Measurements from ENCODE around the gene ALX4.

The ALX4 gene

DNA sequence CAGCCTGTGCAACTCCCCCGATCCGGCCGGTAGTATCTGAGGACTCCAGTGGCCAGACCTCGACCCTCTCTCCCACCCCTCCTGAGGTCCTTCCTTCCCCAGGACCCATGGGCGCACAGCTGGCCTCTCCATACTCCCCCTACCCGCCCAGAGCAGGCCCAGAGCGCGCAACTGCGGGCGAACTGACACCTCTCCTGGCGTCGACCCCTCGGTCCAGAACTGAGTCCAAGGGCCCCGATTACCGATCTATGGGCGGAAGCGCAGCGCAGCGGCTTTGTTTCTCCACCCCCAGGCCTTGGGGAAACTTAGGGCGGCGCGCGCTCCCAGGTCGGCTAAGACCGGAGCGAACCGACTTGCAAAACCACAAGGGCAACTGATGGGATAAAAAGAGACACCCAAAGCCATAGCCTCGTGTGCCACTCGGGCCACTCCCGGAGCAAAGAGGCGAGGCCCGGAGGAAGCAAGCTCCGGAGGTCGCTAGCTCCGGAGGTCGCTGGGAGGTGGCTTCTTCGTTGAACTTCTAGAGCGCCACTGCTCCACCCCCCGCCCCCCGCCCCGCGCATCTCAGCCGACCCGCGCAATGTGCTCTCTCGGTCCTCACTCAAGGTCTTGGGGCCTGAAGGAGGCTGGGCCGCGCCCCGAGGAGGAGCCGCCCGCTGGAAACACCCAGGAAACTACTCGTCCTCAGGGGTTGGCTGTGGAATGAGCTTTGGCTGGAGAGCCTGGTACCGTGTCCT, 9.8 kb upstream of the ALX4 start:
- TF ChIP-seq, protein P1, sequence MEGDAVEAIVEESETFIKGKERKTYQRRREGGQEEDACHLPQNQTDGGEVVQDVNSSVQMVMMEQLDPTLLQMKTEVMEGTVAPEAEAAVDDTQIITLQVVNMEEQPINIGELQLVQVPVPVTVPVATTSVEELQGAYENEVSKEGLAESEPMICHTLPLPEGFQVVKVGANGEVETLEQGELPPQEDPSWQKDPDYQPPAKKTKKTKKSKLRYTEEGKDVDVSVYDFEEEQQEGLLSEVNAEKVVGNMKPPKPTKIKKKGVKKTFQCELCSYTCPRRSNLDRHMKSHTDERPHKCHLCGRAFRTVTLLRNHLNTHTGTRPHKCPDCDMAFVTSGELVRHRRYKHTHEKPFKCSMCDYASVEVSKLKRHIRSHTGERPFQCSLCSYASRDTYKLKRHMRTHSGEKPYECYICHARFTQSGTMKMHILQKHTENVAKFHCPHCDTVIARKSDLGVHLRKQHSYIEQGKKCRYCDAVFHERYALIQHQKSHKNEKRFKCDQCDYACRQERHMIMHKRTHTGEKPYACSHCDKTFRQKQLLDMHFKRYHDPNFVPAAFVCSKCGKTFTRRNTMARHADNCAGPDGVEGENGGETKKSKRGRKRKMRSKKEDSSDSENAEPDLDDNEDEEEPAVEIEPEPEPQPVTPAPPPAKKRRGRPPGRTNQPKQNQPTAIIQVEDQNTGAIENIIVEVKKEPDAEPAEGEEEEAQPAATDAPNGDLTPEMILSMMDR (IDR thresholded peaks at IDR 0.05): no peak

DNA sequence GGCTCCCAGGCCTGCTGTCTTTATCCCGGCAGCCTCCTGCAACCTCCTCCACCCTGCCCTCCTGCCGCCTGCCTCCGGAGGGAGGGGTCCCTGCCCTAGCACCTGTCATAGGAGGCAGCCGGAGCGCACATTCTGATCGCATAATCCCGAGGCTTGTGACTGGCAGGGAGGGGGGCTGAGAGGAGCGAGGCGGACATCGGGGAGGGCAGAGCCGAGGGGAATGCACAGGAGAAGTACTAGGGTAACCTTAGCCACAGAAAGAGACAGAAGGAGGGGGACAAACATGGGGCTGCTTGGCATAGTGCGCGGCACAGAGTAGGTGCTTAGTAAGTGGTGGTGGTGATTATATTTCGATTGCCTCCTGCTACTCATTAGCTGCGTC, 9.2 kb upstream of the ALX4 start:
- TF ChIP-seq, protein P1 (IDR thresholded peaks at IDR 0.05): no peak

DNA sequence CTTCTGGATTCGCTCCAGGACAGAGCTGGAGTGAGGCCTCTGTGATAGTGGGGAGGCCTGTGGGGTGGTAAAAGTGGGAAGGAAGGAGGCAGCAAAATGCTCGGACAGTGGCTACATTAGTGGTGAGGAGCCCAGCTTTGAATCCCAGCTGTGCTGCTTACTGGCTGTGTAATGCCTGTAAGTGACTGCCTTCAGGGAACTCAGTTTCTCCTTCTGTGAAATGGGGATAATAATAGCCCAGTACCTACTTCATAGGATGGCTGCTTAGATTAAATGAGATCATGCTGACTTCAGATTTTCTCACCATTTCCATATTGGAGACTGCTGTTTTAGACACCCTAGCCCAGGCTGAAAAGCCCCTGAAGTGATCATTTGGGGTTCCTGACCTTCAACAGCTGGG, 8.4 kb upstream of the ALX4 start:
- TF ChIP-seq, protein P1 (IDR thresholded peaks at IDR 0.05): no peak

DNA sequence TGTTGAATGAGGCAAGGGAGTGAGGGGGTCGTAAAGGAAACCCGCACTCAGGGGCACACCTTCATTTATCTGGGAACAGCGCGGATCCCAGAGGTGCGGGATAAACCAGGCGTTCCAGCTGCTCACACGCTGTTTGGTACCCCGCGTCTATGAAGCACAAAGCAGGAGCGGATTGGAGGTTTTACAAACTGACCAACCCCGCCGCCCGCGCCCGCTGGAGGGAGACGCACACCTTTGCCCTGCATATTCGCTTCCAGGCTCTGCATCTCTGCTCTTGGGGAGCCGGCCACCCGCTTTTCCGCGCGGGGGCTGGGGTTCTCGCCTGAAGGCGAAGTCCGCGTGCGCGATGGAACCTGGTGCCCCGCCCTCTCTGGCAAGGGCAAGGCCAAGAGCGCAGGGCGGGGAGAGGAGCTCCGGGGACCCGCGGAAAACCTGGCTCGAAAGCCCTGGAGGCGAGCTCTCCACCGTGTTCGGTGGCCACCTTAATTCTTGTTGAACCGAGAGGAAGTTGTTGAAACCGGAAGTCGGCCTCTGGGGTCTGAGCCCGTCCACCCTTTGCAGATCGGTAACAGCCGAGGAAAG, 6.8 kb upstream of the ALX4 start:
- TF ChIP-seq, protein P1 (IDR thresholded peaks at IDR 0.05): no peak

DNA sequence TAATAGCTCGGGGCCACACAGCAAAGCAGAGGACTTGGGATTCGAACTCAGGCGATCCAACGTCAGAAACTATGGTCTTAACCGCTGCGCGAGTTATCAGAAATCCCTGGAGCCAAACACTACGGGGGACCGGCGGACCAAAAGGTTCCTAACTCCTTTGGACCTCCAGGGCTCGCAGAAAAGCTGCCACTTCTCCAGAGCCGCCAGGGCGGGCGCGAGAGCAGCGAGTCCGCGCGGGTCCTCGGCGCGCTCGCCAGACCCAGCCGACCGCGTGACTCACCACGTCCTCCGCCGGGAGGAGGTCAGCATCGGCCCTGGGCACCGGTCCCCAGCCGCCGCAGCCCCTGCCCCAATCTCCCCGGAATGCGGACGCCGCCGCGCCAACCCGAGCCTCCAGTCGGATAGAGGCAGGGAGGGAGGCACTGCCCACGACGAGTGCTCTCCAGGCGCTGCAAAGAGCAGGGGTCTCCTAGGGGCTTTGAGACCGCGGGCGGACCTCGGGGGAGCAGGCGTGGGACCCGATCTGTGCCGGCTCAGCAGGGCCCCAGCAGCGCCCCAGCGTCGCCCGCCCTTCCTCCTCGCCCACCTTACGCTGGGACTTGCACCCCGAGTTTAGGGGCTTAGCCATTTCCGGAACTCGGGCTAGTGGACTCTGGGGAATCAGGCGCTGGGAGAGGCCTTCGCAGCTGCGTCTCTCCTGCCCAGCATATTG, 6.2 kb upstream of the ALX4 start:
- TF ChIP-seq, protein P1 (IDR thresholded peaks at IDR 0.05): no peak

DNA sequence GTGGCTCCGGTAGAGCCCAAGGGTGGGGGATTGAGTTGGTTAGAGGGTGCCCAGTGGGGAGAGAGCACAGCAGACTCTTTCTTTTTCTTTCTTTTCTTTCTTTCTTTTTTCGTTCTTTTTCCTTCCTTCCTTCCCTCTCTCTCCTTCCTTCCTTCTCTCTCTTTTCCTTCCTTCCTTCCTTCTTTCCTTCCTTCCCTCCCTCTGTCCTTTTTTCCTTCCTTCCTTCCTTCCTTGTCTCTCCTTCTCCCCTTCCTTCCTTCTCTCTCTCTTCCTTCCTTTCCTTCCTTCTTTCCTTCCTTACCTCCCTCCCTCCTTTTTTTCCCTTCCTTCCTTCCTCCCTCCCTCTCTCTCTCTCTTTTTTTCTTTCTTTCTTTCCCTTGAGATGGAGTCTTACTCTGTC, 4.8 kb upstream of the ALX4 start:
- TF ChIP-seq, protein P1 (IDR thresholded peaks at IDR 0.05): no peak

DNA sequence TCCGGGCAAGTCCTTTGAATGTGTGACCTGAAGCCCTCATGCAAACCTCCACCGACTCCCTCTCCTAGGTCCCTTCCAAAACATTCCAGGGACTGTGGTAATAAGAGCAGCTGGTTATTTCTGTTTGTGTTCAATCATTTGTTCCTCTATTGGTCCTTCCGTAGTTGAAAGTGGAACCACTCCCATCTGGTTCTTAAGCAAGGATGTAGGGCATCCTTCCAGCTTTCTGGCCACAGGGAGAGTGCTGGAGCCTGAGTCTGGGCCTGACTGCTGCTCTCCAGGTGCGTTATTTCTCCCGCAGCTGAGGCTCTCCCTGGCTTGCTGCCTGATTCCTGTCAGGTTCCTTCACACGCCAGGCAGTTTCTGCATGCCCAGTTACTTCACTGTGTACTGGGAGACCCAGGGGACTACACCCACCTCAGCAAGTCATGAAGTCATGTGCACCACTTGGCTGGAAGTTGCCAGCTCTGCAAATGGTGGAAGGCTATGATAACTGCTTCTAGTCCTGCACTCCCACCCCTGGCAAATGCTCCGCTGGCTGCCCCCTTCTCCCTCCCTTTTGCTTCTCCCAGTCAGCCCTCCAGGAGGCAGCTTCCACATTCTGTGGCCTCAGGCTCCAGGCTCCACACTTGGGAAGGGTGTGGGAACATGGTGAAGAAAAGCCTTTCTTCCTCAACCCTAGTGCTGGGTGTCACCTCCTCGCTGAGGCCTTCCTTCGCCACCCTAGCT, 4.0 kb upstream of the ALX4 start:
- TF ChIP-seq, protein P1 (IDR thresholded peaks at IDR 0.05): no peak
